AG09319 (cell line): ENCODE measurements around the gene GLIS2.
A peak's percentile ranks its signal among the peaks of the same experiment; 100 is the strongest.

ENCODE experiments used
- DNase-seq: peaks from one replicate; pipeline ENCODE4 v3.0.0-alpha.2; 2010; ENCODE audit warnings: low read depth; ENCODE audit errors: extremely low read depth
- TF ChIP-seq, protein P1 (sequence below): IDR thresholded peaks from 2 replicates; pipeline ENCODE4 v1.5.1; 2011; ENCODE audit warnings: low read depth, mild to moderate bottlenecking, inconsistent platforms, low read length, moderate library complexity

The GLIS2 gene

GRCh38 chr16:4315186-4316107 lies at the start of gene GLIS2:
GLIS2 (plus strand) TSS chr16:4316067; CDS start chr16:4332281, 16,214 bp downstream.
- DNase-seq = peak; percentile 78
- TF ChIP-seq, protein P1, sequence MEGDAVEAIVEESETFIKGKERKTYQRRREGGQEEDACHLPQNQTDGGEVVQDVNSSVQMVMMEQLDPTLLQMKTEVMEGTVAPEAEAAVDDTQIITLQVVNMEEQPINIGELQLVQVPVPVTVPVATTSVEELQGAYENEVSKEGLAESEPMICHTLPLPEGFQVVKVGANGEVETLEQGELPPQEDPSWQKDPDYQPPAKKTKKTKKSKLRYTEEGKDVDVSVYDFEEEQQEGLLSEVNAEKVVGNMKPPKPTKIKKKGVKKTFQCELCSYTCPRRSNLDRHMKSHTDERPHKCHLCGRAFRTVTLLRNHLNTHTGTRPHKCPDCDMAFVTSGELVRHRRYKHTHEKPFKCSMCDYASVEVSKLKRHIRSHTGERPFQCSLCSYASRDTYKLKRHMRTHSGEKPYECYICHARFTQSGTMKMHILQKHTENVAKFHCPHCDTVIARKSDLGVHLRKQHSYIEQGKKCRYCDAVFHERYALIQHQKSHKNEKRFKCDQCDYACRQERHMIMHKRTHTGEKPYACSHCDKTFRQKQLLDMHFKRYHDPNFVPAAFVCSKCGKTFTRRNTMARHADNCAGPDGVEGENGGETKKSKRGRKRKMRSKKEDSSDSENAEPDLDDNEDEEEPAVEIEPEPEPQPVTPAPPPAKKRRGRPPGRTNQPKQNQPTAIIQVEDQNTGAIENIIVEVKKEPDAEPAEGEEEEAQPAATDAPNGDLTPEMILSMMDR = no peak

- DNase-seq = no peak
- TF ChIP-seq, protein P1 = no peak
These were observed 49.5 kb upstream of the GLIS2 start for GRCh38 chr16:4266372-4266771.

DNA sequence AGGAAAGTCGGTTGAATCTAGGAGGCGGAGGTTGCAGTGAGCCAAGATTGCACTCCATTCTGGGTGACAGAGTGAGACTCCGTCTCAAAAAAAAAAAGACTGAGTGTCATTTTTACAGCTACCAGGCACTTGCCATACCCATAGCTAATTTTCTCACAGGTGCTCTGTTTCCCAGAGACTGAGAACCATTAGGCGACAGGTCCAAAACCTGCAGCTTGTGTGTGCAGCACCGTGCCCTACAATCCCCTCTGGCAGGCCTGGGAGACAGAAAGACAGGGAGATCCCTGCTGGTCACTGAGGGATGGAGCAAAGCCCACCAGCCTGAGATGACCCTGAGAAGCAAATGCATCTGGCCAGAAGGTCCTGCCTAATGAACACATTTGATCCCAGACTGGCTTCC lies 45.8 kb upstream of the GLIS2 start:
- no peak for DNase-seq
- TF ChIP-seq, protein P1 = no peak

- TF ChIP-seq, protein P1 = no peak
- no peak for DNase-seq
These were observed 45.3 kb upstream of the GLIS2 start for GRCh38 chr16:4270595-4270994.

- peak; percentile 70 for DNase-seq
- TF ChIP-seq, protein P1 = no peak
These were observed 44.4 kb upstream of the GLIS2 start for GRCh38 chr16:4271176-4272113.

GRCh38 chr16:4272114-4272956 lies 43.5 kb upstream of the GLIS2 start:
- no peak for DNase-seq

More at GRCh38 chr16:4272114-4272956, 43.5 kb upstream of the GLIS2 start:
- TF ChIP-seq, protein P1 = no peak
